ENCODE data around the gene MYF6.
A peak's percentile ranks its signal among the peaks of the same experiment; 100 is the strongest.

Gene MYF6

GRCh38 chr12:80713419-80713818 is 6.0 kb downstream of the MYF6 start:
- H3K27ac ChIP-seq = peak overlapping the region; percentile 74
- no peak for TF ChIP-seq CTCF (conservative IDR thresholded peaks at IDR 0.05)

GRCh38 chr12:80714055-80714454 is 6.6 kb downstream of the MYF6 start:
- no peak for TF ChIP-seq CTCF (conservative IDR thresholded peaks at IDR 0.05)
- peak overlapping the region; percentile 74; the same call in 1 of the 2 replicates for H3K27ac ChIP-seq

- no peak for TF ChIP-seq CTCF (conservative IDR thresholded peaks at IDR 0.05)
- H3K27ac ChIP-seq = no peak overlapping the region
These were observed 7.4 kb downstream of the MYF6 start for GRCh38 chr12:80714846-80715245.

GRCh38 chr12:80715713-80716249 is 8.3 kb downstream of the MYF6 start:
- H3K27ac ChIP-seq = no peak overlapping the region

GRCh38 chr12:80716696-80717469 is 9.4 kb downstream of the MYF6 start, which contains the start of gene MYF5:
Gene MYF5, plus strand, starts transcription at chr12:80716912. Its CDS starts 152 bp downstream, at chr12:80717064.
- no peak for TF ChIP-seq CTCF (conservative IDR thresholded peaks at IDR 0.05)
- H3K27ac ChIP-seq = no peak within 1 kb of the TSS

More at GRCh38 chr12:80715713-80716249, 8.3 kb downstream of the MYF6 start:
- TF ChIP-seq CTCF (conservative IDR thresholded peaks at IDR 0.05) = no peak

GRCh38 chr12:80717856-80718255 is 10.4 kb downstream of the MYF6 start:
- TF ChIP-seq CTCF (conservative IDR thresholded peaks at IDR 0.05) = no peak
- H3K27ac ChIP-seq = no peak overlapping the region

- TF ChIP-seq CTCF (conservative IDR thresholded peaks at IDR 0.05) = no peak
- no peak overlapping the region for H3K27ac ChIP-seq
These were observed 13.1 kb downstream of the MYF6 start for GRCh38 chr12:80720516-80720915.
